DMS114 treated with DMSO at 0.1 percent for 48 hours (cell line): ENCODE data around the gene UGT2A2.
"Not testable (repeated sequence)": the region's sequence is repeated elsewhere in the genome, so short reads cannot be mapped to it uniquely, and the experiment has no call there.

ENCODE experiments used
- DNase-seq: peaks from one replicate; lab custom pipeline; 2025; ENCODE audit not compliant: unreplicated experiment; lab: John Stamatoyannopoulos, UW

UGT2A2 gene

GRCh38 chr4:69639542-69639941 is at the start of gene UGT2A2:
Gene UGT2A2 (minus strand): TSS chr4:69639642. CDS start chr4:69639640, 2 bp downstream.
- no peak for DNase-seq

GRCh38 chr4:69684804-69685203 is 45.4 kb upstream of the UGT2A2 start:
- DNase-seq, result no peak

- no peak for DNase-seq
These were observed 29.2 kb upstream of the UGT2A2 start for GRCh38 chr4:69668680-69669079.

GRCh38 chr4:69664009-69664408 is 24.6 kb upstream of the UGT2A2 start:
- not testable (repeated sequence) for DNase-seq

- DNase-seq, result not testable (repeated sequence)
These were observed 21.8 kb upstream of the UGT2A2 start for GRCh38 chr4:69661130-69661803.

GRCh38 chr4:69658133-69658532 is 18.7 kb upstream of the UGT2A2 start:
- no peak for DNase-seq

- DNase-seq, result no peak
These were observed 17.3 kb upstream of the UGT2A2 start for GRCh38 chr4:69656653-69657158.

GRCh38 chr4:69653147-69653546 is 13.7 kb upstream of the UGT2A2 start, which contains the start of gene UGT2A1:
Gene UGT2A1 (minus strand): TSS chr4:69653247. CDS start chr4:69647644, 5,603 bp downstream.
- DNase-seq, result no peak

- DNase-seq, result no peak
These were observed 11.4 kb upstream of the UGT2A2 start for GRCh38 chr4:69650872-69651271.

GRCh38 chr4:69649629-69650028 is 10.2 kb upstream of the UGT2A2 start:
- no peak for DNase-seq

- no peak for DNase-seq
These were observed 9.8 kb upstream of the UGT2A2 start for GRCh38 chr4:69649207-69649606.

GRCh38 chr4:69642961-69643360 is 3.5 kb upstream of the UGT2A2 start:
- DNase-seq, result no peak

GRCh38 chr4:69640289-69640688 is 847 bp upstream of the UGT2A2 start:
- DNase-seq, result no peak

- peak; percentile 7 for DNase-seq
These were observed 22.3 kb downstream of the UGT2A2 start for GRCh38 chr4:69617083-69617694.

- DNase-seq, result no peak
These were observed 29.0 kb downstream of the UGT2A2 start for GRCh38 chr4:69610484-69610883.

- no peak for DNase-seq
These were observed 38.4 kb downstream of the UGT2A2 start for GRCh38 chr4:69601065-69601464.

GRCh38 chr4:69600013-69600412 is 39.4 kb downstream of the UGT2A2 start:
- DNase-seq, result no peak

GRCh38 chr4:69594382-69594781 is 45.1 kb downstream of the UGT2A2 start:
- no peak for DNase-seq

- DNase-seq, result no peak
These were observed 48.1 kb downstream of the UGT2A2 start for GRCh38 chr4:69591364-69591763.

- no peak for DNase-seq
These were observed 49.6 kb downstream of the UGT2A2 start for GRCh38 chr4:69589884-69590283.

GRCh38 chr4:69584135-69584534 is 55.3 kb downstream of the UGT2A2 start:
- DNase-seq, result no peak

GRCh38 chr4:69583543-69583942 is 55.9 kb downstream of the UGT2A2 start:
- no peak for DNase-seq
